Epithelial cell of proximal tubule (primary cell): ENCODE results near the gene IFT172. TPM values are rescaled to one million over a fixed set of nuclear protein-coding genes. Genes with fewer than 3 reads are reported as not detected.

ENCODE experiments used
- DNase-seq: peaks from one replicate; pipeline ENCODE4 v3.0.0-alpha.2; 2011; ENCODE audit warnings: low read depth
- H3K4me3 ChIP-seq: 2 replicates; pipeline ENCODE4 v1.5.1; 2011; ENCODE audit warnings: low read depth, mild to moderate bottlenecking, low read length
- CTCF ChIP-seq: conservative IDR thresholded peaks from 2 replicates; pipeline ENCODE4 v1.5.1; 2012; ENCODE audit warnings: low read depth, mild to moderate bottlenecking, low read length
- total RNA-seq: library from RNA; depleted of rRNA; stranded (reverse); fragments of >200 nt; gene quantifications from 2 replicates; pipeline ENCODE4 v1.2.3, GENCODE V29; 2015

IFT172 gene
- total RNA-seq, 1 donor from 2014 or later, result 3.7 TPM

GRCh38 chr2:27461118-27461517, 28.4 kb downstream of the IFT172 start:
- no peak for TF ChIP-seq CTCF
- H3K4me3 ChIP-seq, result no peak overlapping the region
- no peak for DNase-seq

- no peak for DNase-seq
- H3K4me3 ChIP-seq, result no peak overlapping the region
- TF ChIP-seq CTCF, result no peak
These were observed 35.6 kb downstream of the IFT172 start for GRCh38 chr2:27453968-27454367.

GRCh38 chr2:27451095-27451494, 38.4 kb downstream of the IFT172 start:
- no peak overlapping the region for H3K4me3 ChIP-seq
- no peak for DNase-seq
- no peak for TF ChIP-seq CTCF

- no peak overlapping the region for H3K4me3 ChIP-seq
- no peak for DNase-seq
- no peak for TF ChIP-seq CTCF
These were observed 41.2 kb downstream of the IFT172 start for GRCh38 chr2:27448381-27448780.

GRCh38 chr2:27446057-27446456, 43.5 kb downstream of the IFT172 start:
- DNase-seq, result no peak
- H3K4me3 ChIP-seq, result no peak overlapping the region
- no peak for TF ChIP-seq CTCF

GRCh38 chr2:27445615-27446014, 43.9 kb downstream of the IFT172 start:
- TF ChIP-seq CTCF, result no peak
- no peak overlapping the region for H3K4me3 ChIP-seq
- DNase-seq, result no peak

- no peak for DNase-seq
- TF ChIP-seq CTCF, result no peak
- H3K4me3 ChIP-seq, result no peak overlapping the region
These were observed 44.4 kb downstream of the IFT172 start for GRCh38 chr2:27445155-27445554.
